Cardiac fibroblast (primary cell): ENCODE results near the gene AIG1.
"Not testable (repeated sequence)": the region's sequence is repeated elsewhere in the genome, so short reads cannot be mapped to it uniquely, and the experiment has no call there.

Experiments used
- DNase-seq, 2 donors: peaks; one replicate each; pipeline versions ENCODE4 v3.0.0 to v3.0.0-alpha.2; 2010; ENCODE audit warnings: low read depth in 2 of 2
- H3K4me3 ChIP-seq, 2 donors: replicated peaks in 1 of 2; 1 replicate in 1 of 2; 2 replicates in 1 of 2; pipeline ENCODE4 v1.5.1; 2011; ENCODE audit warnings: low read depth in 2 of 2, low read length in 2 of 2, mild to moderate bottlenecking in 2 of 2, moderate library complexity in 1 of 2
- TF ChIP-seq, protein P1 (sequence below): IDR thresholded peaks from one replicate; pipeline ENCODE4 v1.5.1; 2011; ENCODE audit warnings: low read depth, mild to moderate bottlenecking, low read length, inconsistent platforms

The AIG1 gene

DNA sequence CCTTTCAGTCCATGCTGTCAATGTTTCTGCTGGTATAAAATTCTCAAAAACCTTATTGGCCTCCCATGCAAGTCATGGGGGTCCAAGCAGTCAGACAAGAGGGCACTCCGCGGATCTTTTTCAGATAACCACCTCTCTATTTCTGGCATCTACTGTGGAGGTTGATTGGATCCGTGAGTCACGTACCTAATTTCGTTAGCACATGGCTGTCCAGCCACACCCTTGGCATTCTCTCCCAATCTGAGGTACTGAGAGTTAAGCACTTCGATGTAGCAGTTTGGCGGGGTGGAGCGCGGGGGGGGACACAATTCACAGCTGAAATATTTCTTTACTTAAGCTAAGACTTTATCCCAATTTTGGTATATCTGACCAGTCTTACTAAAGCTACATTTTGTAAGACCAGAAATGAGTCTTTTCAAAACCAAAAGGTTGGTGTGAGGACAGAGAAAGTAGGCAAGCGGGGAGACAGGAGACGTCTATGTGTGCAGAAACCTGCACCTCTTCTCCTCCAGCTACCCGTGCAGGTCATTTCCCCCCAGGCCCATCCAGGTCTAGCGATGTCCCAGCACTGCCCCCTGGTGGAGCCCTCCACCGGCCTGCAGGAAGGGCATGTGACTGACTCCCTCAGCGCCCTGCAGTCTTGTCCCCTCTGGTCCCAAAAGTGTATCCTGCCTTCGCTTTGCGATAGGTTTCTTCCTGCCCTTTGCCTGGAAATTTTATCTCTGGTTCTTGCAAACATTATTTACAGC is 276.7 kb downstream of the AIG1 start:
- TF ChIP-seq, protein P1, sequence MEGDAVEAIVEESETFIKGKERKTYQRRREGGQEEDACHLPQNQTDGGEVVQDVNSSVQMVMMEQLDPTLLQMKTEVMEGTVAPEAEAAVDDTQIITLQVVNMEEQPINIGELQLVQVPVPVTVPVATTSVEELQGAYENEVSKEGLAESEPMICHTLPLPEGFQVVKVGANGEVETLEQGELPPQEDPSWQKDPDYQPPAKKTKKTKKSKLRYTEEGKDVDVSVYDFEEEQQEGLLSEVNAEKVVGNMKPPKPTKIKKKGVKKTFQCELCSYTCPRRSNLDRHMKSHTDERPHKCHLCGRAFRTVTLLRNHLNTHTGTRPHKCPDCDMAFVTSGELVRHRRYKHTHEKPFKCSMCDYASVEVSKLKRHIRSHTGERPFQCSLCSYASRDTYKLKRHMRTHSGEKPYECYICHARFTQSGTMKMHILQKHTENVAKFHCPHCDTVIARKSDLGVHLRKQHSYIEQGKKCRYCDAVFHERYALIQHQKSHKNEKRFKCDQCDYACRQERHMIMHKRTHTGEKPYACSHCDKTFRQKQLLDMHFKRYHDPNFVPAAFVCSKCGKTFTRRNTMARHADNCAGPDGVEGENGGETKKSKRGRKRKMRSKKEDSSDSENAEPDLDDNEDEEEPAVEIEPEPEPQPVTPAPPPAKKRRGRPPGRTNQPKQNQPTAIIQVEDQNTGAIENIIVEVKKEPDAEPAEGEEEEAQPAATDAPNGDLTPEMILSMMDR: peak; percentile 55
- H3K4me3 ChIP-seq: no peak overlapping the region
- peak; percentile 30 to 35 for DNase-seq

DNA sequence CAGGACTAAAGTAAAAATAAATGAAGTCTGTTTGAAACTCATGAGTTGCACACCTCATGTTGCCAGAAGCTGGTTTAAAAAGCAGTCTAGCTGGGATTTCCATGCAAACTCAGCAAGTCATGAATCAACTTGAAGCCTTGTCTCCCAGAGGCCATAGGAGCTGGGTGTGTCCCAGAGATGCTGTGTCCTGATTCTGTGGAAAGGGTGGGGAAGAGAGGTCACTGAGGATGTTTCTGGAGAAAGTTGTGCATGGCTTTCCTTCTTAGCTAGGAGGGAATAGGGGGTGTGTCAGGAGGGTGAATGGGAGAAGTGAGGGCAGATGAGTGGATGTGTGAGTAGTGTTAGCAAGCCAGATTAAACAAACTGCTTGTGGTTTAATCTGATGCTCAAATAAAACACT is 278.5 kb downstream of the AIG1 start:
- DNase-seq: no peak
- TF ChIP-seq, protein P1: no peak
- no peak overlapping the region for H3K4me3 ChIP-seq

DNA sequence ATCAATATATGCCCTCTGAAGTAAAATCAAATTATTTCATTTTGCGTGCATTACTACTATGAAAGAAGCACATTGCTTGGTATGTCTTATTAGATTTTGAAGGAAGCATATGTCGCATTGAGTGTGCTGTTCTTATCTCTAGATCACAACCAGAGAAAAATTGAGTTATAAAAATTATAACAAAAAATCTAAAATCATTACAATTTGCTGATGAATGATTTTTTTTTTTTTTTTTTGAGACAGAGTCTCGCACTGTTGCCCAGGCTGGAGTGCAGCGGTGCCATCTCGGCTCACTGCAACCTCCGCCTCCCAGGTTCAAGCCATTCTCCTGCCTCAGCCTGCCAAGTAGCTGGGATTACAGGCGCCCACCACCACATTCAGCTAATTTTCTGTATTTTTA is 284.8 kb downstream of the AIG1 start:
- not testable (repeated sequence) for DNase-seq, H3K4me3 ChIP-seq

DNA sequence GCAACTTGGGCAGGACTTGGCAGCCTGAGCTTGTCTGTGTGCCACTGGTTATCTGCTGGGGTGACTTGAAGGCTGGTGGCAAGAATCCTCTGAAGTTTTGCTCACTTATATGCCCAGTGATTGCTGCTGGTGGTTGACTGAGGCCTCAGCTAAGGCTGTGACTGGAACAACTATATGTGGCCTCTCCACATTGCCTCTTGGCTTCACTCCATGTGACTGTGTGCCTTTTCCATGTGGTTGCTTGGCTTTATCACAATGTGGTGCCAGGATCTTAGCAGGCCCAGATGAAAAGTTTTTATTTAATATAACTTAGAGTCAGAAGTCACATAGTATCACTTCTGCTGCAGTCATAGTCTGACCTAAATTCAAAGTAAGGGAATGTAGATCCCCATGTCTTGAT is 285.3 kb downstream of the AIG1 start:
- DNase-seq: peak in 1 of 2 donors; percentile 6
- TF ChIP-seq, protein P1: no peak
- H3K4me3 ChIP-seq: no peak overlapping the region

DNA sequence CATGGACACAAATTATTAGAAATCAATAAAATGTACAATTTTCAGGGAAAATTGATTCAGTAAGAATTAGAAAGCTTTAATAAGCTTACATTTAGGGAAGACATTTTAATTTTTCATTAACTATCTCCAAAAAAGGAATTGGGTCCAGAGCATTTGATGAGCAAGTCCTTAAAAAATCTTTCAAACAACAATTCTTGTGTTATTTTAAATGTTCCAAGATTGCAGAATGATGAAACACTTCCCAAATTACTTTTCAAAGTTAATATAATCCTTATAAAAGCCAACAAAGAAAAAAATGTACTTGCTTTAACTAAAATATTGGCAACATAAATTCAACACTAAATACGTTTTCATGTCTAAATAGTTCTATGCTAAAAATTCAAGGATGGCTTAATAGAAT is 287.8 kb downstream of the AIG1 start:
- H3K4me3 ChIP-seq: no peak overlapping the region
- TF ChIP-seq, protein P1: no peak
- peak in 1 of 2 donors; percentile 64 for DNase-seq

DNA sequence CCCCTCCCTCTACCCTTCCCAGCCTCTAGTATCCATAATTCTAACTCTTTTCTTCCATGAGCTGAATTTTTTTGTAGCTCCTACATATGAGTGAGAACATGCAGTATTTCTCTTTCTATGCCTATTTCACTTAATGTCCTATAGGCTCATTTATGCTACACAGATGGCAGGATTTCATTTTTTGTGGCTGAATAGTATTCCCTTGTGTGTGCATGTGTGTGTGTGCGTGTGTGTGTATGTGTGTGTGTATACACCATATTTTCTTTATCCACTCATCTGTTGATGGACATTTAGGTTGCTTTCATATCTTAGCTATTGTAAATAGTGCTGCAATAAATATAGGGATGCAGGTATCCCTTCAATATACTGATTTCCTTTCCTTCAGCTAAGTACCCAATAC is 288.8 kb downstream of the AIG1 start:
- DNase-seq: no peak
- TF ChIP-seq, protein P1: no peak
- no peak overlapping the region for H3K4me3 ChIP-seq

DNA sequence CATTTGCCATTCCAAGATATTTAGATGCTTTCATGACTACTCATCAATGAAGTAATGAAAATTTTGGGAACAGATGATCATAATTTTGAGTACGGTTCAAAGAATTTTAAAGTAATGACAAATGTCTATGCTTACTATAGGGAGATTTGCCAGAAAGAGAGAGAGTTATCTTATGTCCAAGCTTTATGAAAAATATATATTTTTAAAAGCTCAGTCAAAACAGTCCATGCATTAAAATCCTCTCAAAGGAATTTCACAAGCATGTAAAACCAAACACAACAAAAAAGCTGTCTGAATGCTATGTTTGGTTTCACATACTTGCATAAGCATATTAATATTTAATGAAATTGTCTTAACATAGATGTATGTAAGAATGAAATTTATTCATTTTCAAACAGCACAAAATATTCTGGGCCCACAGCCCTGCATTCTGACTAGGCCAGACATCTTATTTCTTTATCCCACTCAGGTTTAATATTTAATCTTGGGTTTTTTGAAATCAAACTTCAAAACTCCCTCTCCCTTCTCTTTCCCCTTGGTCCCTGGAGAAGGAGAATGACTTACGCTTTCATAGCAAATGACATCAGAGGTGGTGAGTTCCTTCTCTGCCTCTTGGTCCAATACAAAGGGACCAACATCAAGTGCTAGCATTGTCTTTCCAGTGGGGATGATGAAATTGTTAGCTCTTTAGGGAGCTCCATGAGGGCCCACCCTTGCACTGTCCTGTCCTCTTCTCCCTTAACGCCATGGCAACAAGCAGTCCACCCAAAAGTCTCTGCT is 295.6 kb downstream of the AIG1 start:
- DNase-seq: no peak
- TF ChIP-seq, protein P1: no peak
- no peak overlapping the region for H3K4me3 ChIP-seq
